Measurements from ENCODE around the gene ADAMTSL2. TPM values are rescaled to one million over a fixed set of nuclear protein-coding genes. Genes with fewer than 3 reads are reported as not detected.

ADAMTSL2 gene
- total RNA-seq (1 to 10 TPM in 1 of 5 experiments, under 1 TPM in 3, not detected in 1; 0.69 to 2.7 (median 0.81) TPM), polyA plus RNA-seq (under 1 TPM; 0.16 to 0.19 TPM), total RNA-seq (6.1 reads per million, percentile 27 among the genes with 10 or more reads in this experiment)

DNA sequence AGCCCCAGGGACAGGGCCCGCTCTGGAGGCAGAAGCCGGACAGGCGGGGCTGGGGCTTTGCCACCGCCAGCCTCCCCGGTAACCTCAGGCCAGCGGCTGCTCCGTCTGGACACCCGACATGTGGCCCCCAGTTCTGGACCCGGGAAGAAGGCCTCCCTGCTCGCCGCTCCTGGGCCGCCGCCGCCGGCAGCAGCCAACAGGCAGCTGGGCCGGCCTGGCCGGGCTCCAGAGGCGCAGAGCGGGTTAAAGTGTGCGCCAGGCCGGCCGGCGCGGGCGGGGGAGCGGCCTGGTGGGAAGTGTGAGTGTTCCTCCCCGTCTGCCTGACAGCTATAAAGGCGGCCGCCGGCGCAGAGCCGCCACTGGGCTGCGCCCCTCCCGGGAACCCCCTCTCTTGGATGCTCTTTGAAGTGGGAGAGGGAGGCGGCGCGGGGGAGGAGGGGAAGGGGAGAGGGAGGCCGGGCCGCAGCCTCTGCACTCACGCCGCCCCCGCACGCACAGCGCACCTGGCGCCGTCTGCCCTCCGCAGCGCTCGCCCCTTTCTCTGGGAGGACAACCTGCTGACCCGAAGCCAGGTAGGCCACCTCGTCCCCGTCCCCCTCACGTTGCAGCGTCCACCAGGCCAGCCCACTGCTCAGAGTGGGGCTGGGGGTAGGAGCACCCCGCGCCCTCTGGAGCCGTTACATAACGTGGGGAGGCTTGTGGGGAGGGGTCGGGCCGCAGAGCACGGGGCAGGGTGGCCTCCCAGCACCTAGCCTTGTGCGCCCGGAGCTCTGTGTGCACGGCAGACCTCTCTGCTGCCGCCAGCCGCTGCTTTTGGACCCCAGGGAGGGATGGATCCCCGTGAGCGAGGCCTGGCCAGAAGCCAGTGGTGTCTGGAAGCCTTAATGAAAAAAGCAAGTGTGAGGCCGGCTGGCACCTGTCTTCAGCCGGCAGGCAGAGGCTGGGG, at the start of gene ADAMTSL2:
ADAMTSL2 (plus strand) TSS at position 359 of the 946 bp plus-strand sequence. CDS start 2,009 bp downstream, outside the sequence.
- ATAC-seq, result peak; percentile 79
- DNase-seq, result peak in 8 of 9 donors; percentile 31 to 81 (median 53)
- H3K4me1 ChIP-seq (ENCODE audit: control insufficient read depth in 2 of 2, insufficient read depth in 2 of 2, low read length in 2 of 2), result peaks cover 0 to 21% of the 10 kb centered on the region in 2 donors
- Mint-ChIP-seq H3K27me3 (peaks cover 0 to 21% (median 7%) of the 10 kb centered on the region in 5 donors), H3K9me3 (peaks cover 0 to 5% (median 0%) of the 10 kb centered on the region in 11 donors), H3K36me3 (no peaks in the 10 kb centered on the region), H3K27ac (peak within 1 kb of the TSS in 7 of 9 donors; percentile 62 to 89 (median 81)), H3K4me1 (peaks cover 6 to 24% (median 16%) of the 10 kb centered on the region in 7 donors), H3K4me3 (peak within 1 kb of the TSS in 9 of 10 donors; percentile 45 to 82 (median 72))
- ChIA-PET POLR2A (interaction anchor here (1.2 to 2.2 kb wide), 2 partner anchors 25 to 164 kb away, joined by 3 to 11 read pairs; no protein-coding TSS in a partner anchor), CTCF (interaction anchor here (0.8 kb wide), 1 partner anchor 193 kb away, joined by 3 read pairs; no protein-coding TSS in a partner anchor)
- H3K9me3 ChIP-seq (ENCODE audit: control insufficient read depth in 2 of 3, low read length in 3 of 3), result no peaks in the 10 kb centered on the region
- H3K36me3 ChIP-seq (ENCODE audit: control insufficient read depth in 2 of 3, insufficient read depth in 3 of 3, low read length in 3 of 3), result no peaks in the 10 kb centered on the region
- no peaks in the 10 kb centered on the region for H3K27me3 ChIP-seq (ENCODE audit: control insufficient read depth in 2 of 2, insufficient read depth in 2 of 2, low read length in 2 of 2)
- peak within 1 kb of the TSS; percentile 27 for H3K4me3 ChIP-seq (ENCODE audit: low read length)
- H3K27ac ChIP-seq (ENCODE audit: low read depth, low read length), result peak within 1 kb of the TSS; percentile 48
- intact Hi-C loops (cut with micrococcal nuclease), result loop anchor here in 1 of 2 donors (1.0 kb wide), 1 partner anchor 25 kb away; no protein-coding TSS in a partner anchor

DNA sequence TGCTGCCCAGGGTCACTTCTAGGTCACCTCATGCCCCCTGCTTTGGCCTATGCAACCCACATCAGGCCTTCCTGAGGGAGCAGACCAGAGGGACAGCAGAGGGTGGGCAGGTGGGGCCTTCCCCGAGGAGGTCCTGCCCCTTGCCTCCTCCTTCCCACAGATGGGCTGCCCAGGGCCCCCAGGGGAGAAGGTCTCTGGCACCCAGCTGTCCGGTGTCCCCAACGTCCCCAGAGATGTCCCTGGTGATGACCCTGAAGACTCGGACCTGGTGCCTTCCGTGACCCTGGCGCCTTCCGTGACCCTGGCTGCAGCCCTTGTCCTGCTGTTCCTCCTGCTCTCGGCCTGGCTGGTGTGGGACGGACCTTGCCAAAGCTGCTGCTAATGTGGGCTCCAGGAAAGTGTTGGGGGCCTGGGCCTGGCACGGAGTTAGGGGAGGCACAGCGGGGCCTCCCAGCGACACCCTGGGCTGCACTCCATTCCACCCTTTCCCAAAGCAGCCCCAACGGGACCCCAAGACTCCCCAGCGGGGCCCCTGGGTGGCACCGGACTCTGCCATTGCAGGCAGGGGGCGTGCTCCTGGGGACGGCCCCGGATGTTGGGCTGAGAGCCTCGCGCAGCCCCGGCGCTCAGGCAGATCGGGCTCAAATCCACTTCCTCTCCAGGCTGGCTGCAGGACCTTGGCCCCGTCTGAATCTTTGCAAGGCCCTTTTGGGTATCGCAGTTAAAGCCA, 48.8 kb upstream of the ADAMTSL2 start:
- ChIA-PET CTCF (interaction anchor here (1.0 to 5.0 kb wide), 5 partner anchors 10 to 299 kb away, joined by 4 to 33 read pairs (median 10); no protein-coding TSS in a partner anchor), POLR2A (interaction anchor here (1.5 kb wide), 1 partner anchor 217 kb away, joined by 4 read pairs; no protein-coding TSS in a partner anchor)
- peaks cover 0 to 7% (median 6%) of the 10 kb centered on the region in 7 donors for H3K4me1 Mint-ChIP-seq
- peak overlapping the region in 3 of 10 donors; percentile 14 to 49 (median 35) for H3K4me3 Mint-ChIP-seq
- intact Hi-C loops (cut with micrococcal nuclease), result loop anchor here (1.0 to 5.0 kb wide), 6 partner anchors 79 to 338 kb away; partner anchors contain the start of genes SURF1 (in 1 of the 2) and SURF2 (in 1 of the 2)
- peak overlapping the region in 1 of 9 donors; percentile 50 for H3K27ac Mint-ChIP-seq
- Histone ChIP-seq H3K27me3 (ENCODE audit: control insufficient read depth in 2 of 2, insufficient read depth in 2 of 2, low read length in 2 of 2) (no peaks in the 10 kb centered on the region), H3K4me3 (ENCODE audit: low read length) (no peak overlapping the region), H3K9me3 (ENCODE audit: control insufficient read depth in 2 of 3, low read length in 3 of 3) (no peaks in the 10 kb centered on the region), H3K4me1 (ENCODE audit: control insufficient read depth in 2 of 2, insufficient read depth in 2 of 2, low read length in 2 of 2) (peaks cover 3 to 5% of the 10 kb centered on the region in 2 donors), H3K27ac (ENCODE audit: low read depth, low read length) (no peak overlapping the region), H3K36me3 (ENCODE audit: control insufficient read depth in 2 of 3, insufficient read depth in 3 of 3, low read length in 3 of 3) (no peaks in the 10 kb centered on the region)
- no peak for DNase-seq
- no peak for ATAC-seq
- H3K9me3 Mint-ChIP-seq, result no peaks in the 10 kb centered on the region
- no peaks in the 10 kb centered on the region for H3K36me3 Mint-ChIP-seq
- peaks cover 0 to 5% (median 0%) of the 10 kb centered on the region in 5 donors for H3K27me3 Mint-ChIP-seq

GRCh38 chr9:133487331-133487725, 47.2 kb upstream of the ADAMTSL2 start:
- Mint-ChIP-seq H3K4me3 (peak overlapping the region in 1 of 10 donors; percentile 18), H3K27me3 (peaks cover 0 to 4% (median 0%) of the 10 kb centered on the region in 5 donors), H3K4me1 (peaks cover 0 to 7% (median 6%) of the 10 kb centered on the region in 7 donors), H3K27ac (peak overlapping the region in 1 of 9 donors; percentile 34), H3K9me3 (no peaks in the 10 kb centered on the region), H3K36me3 (no peaks in the 10 kb centered on the region)
- no peak for DNase-seq
- no peaks in the 10 kb centered on the region for H3K27me3 ChIP-seq (ENCODE audit: control insufficient read depth in 2 of 2, insufficient read depth in 2 of 2, low read length in 2 of 2)
- intact Hi-C loops (cut with micrococcal nuclease), result loop anchor here in 1 of 2 donors (5.0 kb wide), 1 partner anchor 250 kb away; no protein-coding TSS in a partner anchor
- H3K36me3 ChIP-seq (ENCODE audit: control insufficient read depth in 2 of 3, insufficient read depth in 3 of 3, low read length in 3 of 3), result no peaks in the 10 kb centered on the region
- no peak for ATAC-seq
- ChIA-PET POLR2A (interaction anchor here (1.1 to 1.2 kb wide), 3 partner anchors 22 to 386 kb away, joined by 3 read pairs; no protein-coding TSS in a partner anchor), CTCF (interaction anchor here (0.6 to 5.0 kb wide), 7 partner anchors 9 to 320 kb away, joined by 3 to 33 read pairs (median 5); no protein-coding TSS in a partner anchor)
- peaks cover 3 to 5% of the 10 kb centered on the region in 2 donors for H3K4me1 ChIP-seq (ENCODE audit: control insufficient read depth in 2 of 2, insufficient read depth in 2 of 2, low read length in 2 of 2)
- no peaks in the 10 kb centered on the region for H3K9me3 ChIP-seq (ENCODE audit: control insufficient read depth in 2 of 3, low read length in 3 of 3)
- H3K4me3 ChIP-seq (ENCODE audit: low read length), result no peak overlapping the region
- no peak overlapping the region for H3K27ac ChIP-seq (ENCODE audit: low read depth, low read length)

DNA sequence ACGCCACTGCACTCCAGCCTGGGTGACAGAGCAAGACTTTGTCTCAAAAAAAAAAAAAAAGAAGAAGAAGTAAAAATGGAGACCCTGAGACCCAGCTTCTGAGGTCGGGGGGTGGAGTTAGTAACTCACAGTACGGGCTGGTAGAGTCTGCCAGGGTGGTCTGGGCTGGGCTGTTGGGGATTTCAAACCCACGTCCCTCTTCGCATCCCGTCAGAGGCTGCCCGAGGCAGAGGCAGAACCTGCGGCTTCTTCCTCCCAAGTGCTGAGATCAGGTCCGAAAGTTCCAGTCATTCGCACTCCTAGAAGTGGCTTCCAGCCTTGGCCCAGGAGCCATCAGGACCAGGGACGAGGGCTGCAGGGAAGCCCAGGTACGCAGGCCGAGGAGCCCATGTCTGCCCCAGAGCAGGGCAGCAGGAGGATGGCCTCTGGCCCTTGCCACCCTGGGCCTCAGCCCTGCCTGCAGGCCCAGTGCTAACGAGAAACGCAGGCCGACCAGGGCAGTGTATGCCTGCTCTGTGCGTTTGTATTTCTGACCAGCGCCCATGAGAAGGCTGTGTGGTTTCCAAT, 45.7 kb upstream of the ADAMTSL2 start:
- no peaks in the 10 kb centered on the region for H3K9me3 Mint-ChIP-seq
- H3K4me1 ChIP-seq (ENCODE audit: control insufficient read depth in 2 of 2, insufficient read depth in 2 of 2, low read length in 2 of 2), result peaks cover 3 to 5% of the 10 kb centered on the region in 2 donors
- no peaks in the 10 kb centered on the region for H3K36me3 Mint-ChIP-seq
- H3K4me1 Mint-ChIP-seq, result peaks cover 0 to 7% (median 6%) of the 10 kb centered on the region in 7 donors
- H3K27me3 Mint-ChIP-seq, result no peaks in the 10 kb centered on the region
- DNase-seq, result no peak
- no peak for ATAC-seq
- no peaks in the 10 kb centered on the region for H3K27me3 ChIP-seq (ENCODE audit: control insufficient read depth in 2 of 2, insufficient read depth in 2 of 2, low read length in 2 of 2)
- peak overlapping the region in 1 of 9 donors; percentile 68 for H3K27ac Mint-ChIP-seq
- CTCF ChIA-PET, result interaction anchor here (1.1 to 1.6 kb wide), 2 partner anchors 10 to 20 kb away, joined by 3 to 5 read pairs; no protein-coding TSS in a partner anchor
- no peaks in the 10 kb centered on the region for H3K9me3 ChIP-seq (ENCODE audit: control insufficient read depth in 2 of 3, low read length in 3 of 3)
- POLR2A ChIA-PET, result interaction anchor here (0.5 kb wide), 1 partner anchor 712 kb away, joined by 3 read pairs; no protein-coding TSS in a partner anchor
- H3K4me3 Mint-ChIP-seq, result peak overlapping the region in 1 of 10 donors; percentile 12
- H3K36me3 ChIP-seq (ENCODE audit: control insufficient read depth in 2 of 3, insufficient read depth in 3 of 3, low read length in 3 of 3), result no peaks in the 10 kb centered on the region
- H3K27ac ChIP-seq (ENCODE audit: low read depth, low read length), result no peak overlapping the region
- no peak overlapping the region for H3K4me3 ChIP-seq (ENCODE audit: low read length)
- intact Hi-C loops (cut with micrococcal nuclease), result loop anchor here in 1 of 2 donors (5.0 kb wide), 1 partner anchor 251 kb away; no protein-coding TSS in a partner anchor

DNA sequence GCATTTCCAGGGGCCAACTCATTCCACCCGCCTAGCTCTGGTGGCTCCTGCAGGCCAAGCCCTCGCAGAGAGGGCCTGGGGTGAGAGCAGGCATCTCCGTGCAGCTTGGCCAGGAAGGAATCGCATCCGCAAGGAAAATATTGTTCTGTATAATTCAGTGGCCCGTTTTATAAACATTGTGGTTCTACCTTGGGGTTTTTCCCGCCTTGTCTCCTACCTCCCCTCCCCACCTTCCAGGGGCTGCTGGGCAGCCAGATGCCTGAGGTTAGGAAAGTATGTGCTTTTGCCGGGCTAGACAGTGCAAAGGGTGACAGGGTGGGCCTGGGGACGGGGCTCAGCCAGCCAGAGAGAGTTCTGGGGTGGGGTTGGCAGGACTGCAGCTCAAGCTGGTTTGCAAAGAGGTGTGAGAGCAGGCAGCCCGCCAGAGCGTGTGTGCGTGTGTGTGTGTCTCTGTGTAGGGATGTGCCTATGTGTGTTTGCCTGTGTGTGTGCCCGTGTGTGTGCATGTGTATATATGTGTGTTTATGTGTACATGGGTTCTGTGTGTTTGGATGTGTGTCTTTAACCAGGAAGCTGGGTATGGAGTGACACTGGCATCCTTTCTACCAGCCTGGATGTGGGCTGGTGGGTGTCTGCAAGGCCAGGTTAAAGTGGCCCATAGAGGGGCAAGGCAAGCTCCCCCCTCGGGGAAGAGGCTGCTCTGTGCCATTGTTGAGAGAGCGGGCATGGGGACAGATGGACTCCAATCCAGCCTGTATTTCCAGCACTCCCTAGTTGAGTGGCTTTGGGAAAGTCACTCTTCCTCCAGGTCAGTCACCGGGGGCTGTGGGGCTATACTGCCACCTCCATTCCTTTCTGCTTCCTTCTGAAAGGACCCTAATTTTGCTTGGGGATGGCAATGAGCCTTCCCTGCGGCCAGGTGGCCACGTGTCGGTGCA, 45.0 kb upstream of the ADAMTSL2 start:
- DNase-seq (no peak), ATAC-seq (no peak)
- no peaks in the 10 kb centered on the region for H3K36me3 ChIP-seq (ENCODE audit: control insufficient read depth in 2 of 3, insufficient read depth in 3 of 3, low read length in 3 of 3)
- H3K9me3 Mint-ChIP-seq, result no peaks in the 10 kb centered on the region
- no peak overlapping the region for H3K27ac ChIP-seq (ENCODE audit: low read depth, low read length)
- no peaks in the 10 kb centered on the region for H3K27me3 ChIP-seq (ENCODE audit: control insufficient read depth in 2 of 2, insufficient read depth in 2 of 2, low read length in 2 of 2)
- intact Hi-C loops (cut with micrococcal nuclease), result loop anchor here in 1 of 2 donors (5.0 kb wide), 1 partner anchor 252 kb away; no protein-coding TSS in a partner anchor
- H3K4me1 ChIP-seq (ENCODE audit: control insufficient read depth in 2 of 2, insufficient read depth in 2 of 2, low read length in 2 of 2), result peaks cover 3 to 5% of the 10 kb centered on the region in 2 donors
- ChIA-PET CTCF (interaction anchor here (1.1 to 1.6 kb wide), 2 partner anchors 10 to 20 kb away, joined by 3 to 5 read pairs; no protein-coding TSS in a partner anchor), POLR2A (no interaction called here)
- no peaks in the 10 kb centered on the region for H3K9me3 ChIP-seq (ENCODE audit: control insufficient read depth in 2 of 3, low read length in 3 of 3)
- H3K27ac Mint-ChIP-seq, result peak overlapping the region in 1 of 9 donors; percentile 68
- H3K4me1 Mint-ChIP-seq, result peaks cover 0 to 7% (median 6%) of the 10 kb centered on the region in 7 donors
- H3K27me3 Mint-ChIP-seq, result no peaks in the 10 kb centered on the region
- peak overlapping the region in 1 of 10 donors; percentile 21 for H3K4me3 Mint-ChIP-seq
- H3K36me3 Mint-ChIP-seq, result no peaks in the 10 kb centered on the region
- H3K4me3 ChIP-seq (ENCODE audit: low read length), result no peak overlapping the region

Data from naive thymus-derived CD4-positive, alpha-beta T cell (primary cell).